ENCODE measurements around the gene MGRN1.
A peak's percentile ranks its signal among the peaks of the same experiment; 100 is the strongest.
"Not testable (repeated sequence)": the region's sequence is repeated elsewhere in the genome, so short reads cannot be mapped to it uniquely, and the experiment has no call there.

MGRN1 gene

GRCh38 chr16:4701791-4702465 is 77.3 kb downstream of the MGRN1 start:
- no peak for DNase-seq

GRCh38 chr16:4702466-4702808 is 77.8 kb downstream of the MGRN1 start:
- no peak for DNase-seq

- no peak for DNase-seq
Observed at GRCh38 chr16:4703906-4704305, 79.3 kb downstream of the MGRN1 start.

GRCh38 chr16:4704491-4704890 is 79.9 kb downstream of the MGRN1 start:
- no peak for DNase-seq

- DNase-seq = no peak
Observed at GRCh38 chr16:4704913-4705312, 80.3 kb downstream of the MGRN1 start.

GRCh38 chr16:4706871-4707270 is 82.2 kb downstream of the MGRN1 start:
- no peak for DNase-seq

- DNase-seq = no peak
Observed at GRCh38 chr16:4709481-4709880, 84.9 kb downstream of the MGRN1 start.

GRCh38 chr16:4713663-4714501 is 89.3 kb downstream of the MGRN1 start:
- DNase-seq = no peak

- no peak for DNase-seq
Observed at GRCh38 chr16:4714996-4715395, 90.4 kb downstream of the MGRN1 start.

- no peak for DNase-seq
Observed at GRCh38 chr16:4718466-4718865, 93.8 kb downstream of the MGRN1 start.

GRCh38 chr16:4723071-4723767 is 98.6 kb downstream of the MGRN1 start:
- DNase-seq = no peak

GRCh38 chr16:4724661-4725270 is 100.1 kb downstream of the MGRN1 start:
- DNase-seq = no peak

- DNase-seq = no peak
Observed at GRCh38 chr16:4726616-4727015, 102.0 kb downstream of the MGRN1 start.

- no peak for DNase-seq
Observed at GRCh38 chr16:4728676-4729075, 104.0 kb downstream of the MGRN1 start.

- no peak for DNase-seq
Observed at GRCh38 chr16:4729876-4730275, 105.2 kb downstream of the MGRN1 start.

- no peak for DNase-seq
Observed at GRCh38 chr16:4733211-4733742, 108.7 kb downstream of the MGRN1 start.

GRCh38 chr16:4733747-4734062 is 109.1 kb downstream of the MGRN1 start:
- DNase-seq = peak; percentile 32 to 36

GRCh38 chr16:4734063-4734729 is 109.6 kb downstream of the MGRN1 start, which contains the start of the genes ANKS3 and DNAAF8:
ANKS3 (minus strand) TSS chr16:4734271; CDS start chr16:4730149, 4,122 bp downstream.
DNAAF8 (plus strand) TSS chr16:4734537; CDS start chr16:4736515, 1,978 bp downstream.
- DNase-seq = peak; percentile 71 to 77

GRCh38 chr16:4734730-4735535 is 110.3 kb downstream of the MGRN1 start:
- DNase-seq = peak; percentile 92

GRCh38 chr16:4736546-4736945 is 111.9 kb downstream of the MGRN1 start:
- DNase-seq = no peak

GRCh38 chr16:4737545-4737944 is 112.9 kb downstream of the MGRN1 start:
- DNase-seq = no peak

GRCh38 chr16:4738370-4738769 is 113.7 kb downstream of the MGRN1 start:
- not testable (repeated sequence) for DNase-seq
